Karpas-422 (cell line): ENCODE results near the gene LIPH. TPM values are rescaled to one million over a fixed set of nuclear protein-coding genes. Genes with fewer than 3 reads are reported as not detected.
"Not testable (repeated sequence)": the region's sequence is repeated elsewhere in the genome, so short reads cannot be mapped to it uniquely, and the experiment has no call there.

ENCODE experiments used
- DNase-seq: peaks from one replicate; pipeline ENCODE4 v3.0.0-alpha.2; 2015
- H2AFZ ChIP-seq: fragments of 200-600 bp; sonication (generic); 2 replicates; pipeline ENCODE4 v1.6.1; 2014; ENCODE audit warnings: antibody characterized with exemption, low read length, mixed read lengths
- H3K27ac ChIP-seq: fragments of 200-600 bp; sonication (generic); 2 replicates; pipeline ENCODE4 v1.5.1; 2014; ENCODE audit warnings: mild to moderate bottlenecking, low read length, moderate library complexity
- H3K27me3 ChIP-seq: fragments of 200-600 bp; sonication (generic); 2 replicates; pipeline ENCODE4 v1.6.1; 2014; ENCODE audit warnings: low read length, mixed read lengths
- H3K36me3 ChIP-seq: fragments of 200-600 bp; sonication (generic); 2 replicates; pipeline ENCODE4 v1.6.1; 2014; ENCODE audit warnings: low read length, mixed read lengths; ENCODE audit not compliant: insufficient read depth
- H3K4me1 ChIP-seq: fragments of 200-600 bp; sonication (generic); 2 replicates; pipeline ENCODE4 v1.6.1; 2014; ENCODE audit warnings: mild to moderate bottlenecking, low read length, mixed read lengths
- H3K4me2 ChIP-seq: fragments of 200-600 bp; sonication (generic); 2 replicates; pipeline ENCODE4 v1.6.1; 2014; ENCODE audit warnings: low read length, low read depth, mild to moderate bottlenecking; ENCODE audit not compliant: poor library complexity, severe bottlenecking
- H3K4me3 ChIP-seq: fragments of 200-600 bp; sonication (generic); 2 replicates; pipeline ENCODE4 v1.5.1; 2014; ENCODE audit warnings: mild to moderate bottlenecking, antibody characterized with exemption, low read length, mixed read lengths
- H3K79me2 ChIP-seq: fragments of 200-600 bp; sonication (generic); 2 replicates; pipeline ENCODE4 v1.6.1; 2014; ENCODE audit warnings: mild to moderate bottlenecking, low read length, mixed read lengths
- H3K9ac ChIP-seq: fragments of 200-600 bp; sonication (generic); 2 replicates; pipeline ENCODE4 v1.6.0; 2014; ENCODE audit warnings: low read length
- H3K9me2 ChIP-seq: fragments of 200-600 bp; sonication (generic), shearing (Covaris generic); replicated peaks from 2 replicates; pipeline ENCODE4 v1.6.0; 2014; ENCODE audit warnings: mild to moderate bottlenecking, low read length, moderate library complexity; ENCODE audit not compliant: insufficient read depth
- H3K9me3 ChIP-seq: fragments of 300-700, 200-600 bp; sonication (generic); 2 replicates; pipeline ENCODE4 v1.6.1; 2014; ENCODE audit warnings: low read length, mixed read lengths
- H4K20me1 ChIP-seq: fragments of 200-600 bp; sonication (generic); 2 replicates; pipeline ENCODE4 v1.6.1; 2014; ENCODE audit warnings: mild to moderate bottlenecking, antibody characterized with exemption, low read length, low read depth; ENCODE audit not compliant: insufficient read depth
- total RNA-seq: library from RNA; depleted of rRNA; stranded (reverse); fragments of >200 nt; shearing (Covaris generic); gene quantifications from 2 replicates; pipeline ENCODE4 v1.2.3, GENCODE V29; 2014; ENCODE audit warnings: low replicate concordance

LIPH gene
- total RNA-seq, 1 experiment from 2014 or later, result not detected

DNA sequence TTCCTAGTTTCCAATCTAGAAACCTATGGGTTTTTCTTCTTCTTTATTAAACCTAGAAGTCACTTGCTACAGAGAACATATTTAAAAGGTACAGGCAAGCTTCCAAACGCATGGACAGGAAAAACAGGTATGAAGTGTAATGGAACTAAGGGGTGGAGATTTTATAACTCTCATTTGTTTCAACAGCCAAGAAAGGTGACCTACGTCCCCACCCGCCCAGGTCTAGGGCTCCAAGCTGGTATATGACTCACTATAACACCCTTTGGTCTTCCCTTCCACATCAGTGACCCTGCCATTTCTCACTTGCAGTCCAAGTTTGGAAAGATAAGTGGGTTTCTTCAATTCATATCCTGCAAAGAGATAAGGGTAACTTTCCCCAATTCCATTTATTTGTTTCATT lies 6.0 kb upstream of the LIPH start:
- H4K20me1 ChIP-seq, result no peaks in the 10 kb centered on the region
- no peak overlapping the region for H3K27ac ChIP-seq
- no peaks in the 10 kb centered on the region for H3K9me2 ChIP-seq
- H3K36me3 ChIP-seq, result no peaks in the 10 kb centered on the region
- no peak overlapping the region for H3K4me3 ChIP-seq
- no peaks in the 10 kb centered on the region for H3K9me3 ChIP-seq
- no peak overlapping the region for H3K4me2 ChIP-seq
- peaks cover 15% of the 10 kb centered on the region for H3K4me1 ChIP-seq
- H3K79me2 ChIP-seq, result no peaks in the 10 kb centered on the region
- H3K27me3 ChIP-seq, result no peaks in the 10 kb centered on the region
- DNase-seq, result no peak
- H3K9ac ChIP-seq, result no peak overlapping the region
- no peak overlapping the region for H2AFZ ChIP-seq

DNA sequence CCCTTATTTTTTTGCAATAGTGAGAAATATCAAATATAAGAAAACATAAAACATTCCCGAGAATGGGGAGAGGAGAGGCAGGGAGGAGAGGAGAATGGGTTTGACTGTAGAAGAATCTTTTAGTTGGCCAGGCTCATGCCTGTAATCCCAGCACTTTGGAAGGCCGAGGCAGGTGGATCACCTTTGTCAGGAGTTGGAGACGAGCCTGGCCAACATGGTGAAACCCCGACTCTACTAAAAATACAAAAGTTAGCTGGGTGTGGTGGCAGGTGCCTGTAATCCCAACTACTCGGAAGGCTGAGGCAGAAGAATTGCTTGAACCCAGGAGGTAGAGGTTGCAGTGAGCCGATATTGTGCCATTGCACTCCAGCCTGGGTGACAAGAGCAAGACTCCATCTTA lies 4.3 kb upstream of the LIPH start:
- not testable (repeated sequence) for H3K27ac ChIP-seq, H3K79me2 ChIP-seq, H3K4me2 ChIP-seq, DNase-seq, H3K9me3 ChIP-seq, H3K27me3 ChIP-seq, H4K20me1 ChIP-seq, H3K9ac ChIP-seq, H3K4me3 ChIP-seq, H3K9me2 ChIP-seq, H2AFZ ChIP-seq, H3K36me3 ChIP-seq
- peaks cover 13% of the 10 kb centered on the region for H3K4me1 ChIP-seq

DNA sequence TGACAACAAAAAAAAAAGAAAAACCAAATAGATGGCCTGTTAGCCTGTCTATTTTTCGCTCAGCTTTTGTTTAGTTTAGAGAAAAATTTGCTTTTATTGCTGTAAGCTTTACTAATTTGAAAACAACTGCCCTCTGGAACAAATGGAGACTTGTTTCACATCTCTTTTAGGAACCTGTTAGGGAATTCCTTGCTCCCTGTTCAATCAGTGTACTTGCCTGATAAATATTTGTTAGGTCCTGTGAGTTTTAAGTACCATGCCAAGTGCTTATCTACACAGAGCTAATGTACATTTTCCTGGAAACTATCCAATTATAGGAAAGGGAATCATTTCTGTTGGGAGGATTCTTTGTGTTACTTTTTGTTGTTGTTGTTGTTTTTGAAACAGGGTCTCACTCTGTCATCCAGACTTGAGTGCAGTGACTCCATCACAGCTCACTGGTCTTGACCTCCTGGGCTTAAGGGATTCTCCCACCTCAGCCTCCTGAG lies 3.5 kb upstream of the LIPH start:
- no peak overlapping the region for H3K4me3 ChIP-seq
- no peak overlapping the region for H2AFZ ChIP-seq
- H3K79me2 ChIP-seq, result no peaks in the 10 kb centered on the region
- H3K9ac ChIP-seq, result no peak overlapping the region
- peaks cover 7% of the 10 kb centered on the region for H3K4me1 ChIP-seq
- H3K9me3 ChIP-seq, result no peaks in the 10 kb centered on the region
- no peaks in the 10 kb centered on the region for H3K36me3 ChIP-seq
- no peaks in the 10 kb centered on the region for H3K27me3 ChIP-seq
- no peak for DNase-seq
- H3K9me2 ChIP-seq, result no peaks in the 10 kb centered on the region
- H3K4me2 ChIP-seq, result no peak overlapping the region
- H3K27ac ChIP-seq, result no peak overlapping the region
- H4K20me1 ChIP-seq, result no peaks in the 10 kb centered on the region

DNA sequence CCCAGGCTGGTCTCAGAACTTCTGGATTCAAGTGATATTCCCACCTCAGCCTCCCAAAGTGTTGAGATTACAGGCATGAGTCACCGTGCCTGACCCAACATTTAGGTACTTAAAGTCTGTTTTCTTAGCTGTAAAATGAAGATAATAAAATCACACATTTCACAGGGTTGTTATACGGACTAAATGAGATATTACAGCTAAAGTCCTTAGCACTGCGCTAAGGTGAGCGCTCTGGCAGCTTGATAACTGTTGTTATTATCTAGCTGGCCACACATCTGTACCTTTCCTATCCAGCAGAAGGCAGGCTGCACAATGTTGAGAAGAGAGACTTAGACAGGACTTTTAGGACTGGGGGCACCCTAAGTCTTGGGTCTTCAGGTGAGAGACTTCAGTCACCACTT lies 2.7 kb upstream of the LIPH start:
- H3K4me3 ChIP-seq, result no peak overlapping the region
- H3K27me3 ChIP-seq, result no peaks in the 10 kb centered on the region
- H3K9ac ChIP-seq, result no peak overlapping the region
- DNase-seq, result no peak
- H2AFZ ChIP-seq, result no peak overlapping the region
- peaks cover 7% of the 10 kb centered on the region for H3K4me1 ChIP-seq
- H3K27ac ChIP-seq, result no peak overlapping the region
- H3K9me2 ChIP-seq, result no peaks in the 10 kb centered on the region
- H4K20me1 ChIP-seq, result no peaks in the 10 kb centered on the region
- no peaks in the 10 kb centered on the region for H3K36me3 ChIP-seq
- H3K79me2 ChIP-seq, result no peaks in the 10 kb centered on the region
- H3K9me3 ChIP-seq, result no peaks in the 10 kb centered on the region
- no peak overlapping the region for H3K4me2 ChIP-seq

DNA sequence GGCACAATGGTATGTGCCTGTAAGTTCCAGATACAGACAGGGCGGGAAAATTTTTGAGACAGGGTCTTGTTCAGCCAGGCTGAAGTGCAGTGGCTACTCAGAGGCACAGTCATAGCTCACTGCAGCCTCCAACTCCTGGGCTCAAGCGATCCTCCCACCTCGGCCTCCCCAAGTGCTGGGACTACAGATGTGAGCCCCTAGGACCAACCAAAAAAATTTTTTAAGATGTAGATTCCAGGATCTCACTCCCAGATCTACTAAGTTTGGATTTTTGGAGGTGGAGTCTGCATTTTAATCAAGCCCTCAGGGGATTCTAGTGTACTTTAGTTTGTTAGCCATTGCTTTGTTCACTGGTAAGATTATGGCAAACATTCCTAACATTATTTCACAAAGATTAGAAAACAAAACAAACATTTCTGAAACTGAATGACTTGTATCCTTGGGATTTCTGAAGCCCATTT lies 2.7 kb downstream of the LIPH start:
- Histone ChIP-seq H3K9ac (no peak overlapping the region), H3K9me2 (no peaks in the 10 kb centered on the region), H3K4me2 (no peak overlapping the region), H3K9me3 (no peaks in the 10 kb centered on the region), H3K4me3 (no peak overlapping the region), H3K4me1 (no peaks in the 10 kb centered on the region), H3K27me3 (no peaks in the 10 kb centered on the region), H3K27ac (no peak overlapping the region), H3K36me3 (no peaks in the 10 kb centered on the region), H3K79me2 (no peaks in the 10 kb centered on the region), H4K20me1 (no peaks in the 10 kb centered on the region), H2AFZ (no peak overlapping the region)
- no peak for DNase-seq

DNA sequence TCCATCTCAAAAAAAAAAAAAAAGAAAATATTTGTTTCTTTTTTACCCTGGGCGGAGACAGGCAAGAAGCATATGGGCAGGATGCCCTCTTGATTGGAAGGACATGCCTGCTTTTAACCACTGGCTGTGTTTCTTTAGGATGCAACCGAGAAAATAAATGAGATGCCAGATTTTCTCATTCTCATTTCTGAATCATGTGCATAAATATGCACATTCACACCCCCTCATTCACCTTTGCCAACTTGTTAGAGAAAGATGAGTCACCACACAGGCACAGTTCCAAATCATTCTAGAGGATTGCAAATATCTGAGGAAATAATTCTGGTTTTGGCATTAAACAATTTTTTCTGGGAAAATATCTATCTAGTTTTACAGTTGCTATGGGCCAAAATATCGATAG lies 3.3 kb downstream of the LIPH start:
- H3K27ac ChIP-seq, result no peak overlapping the region
- H3K9ac ChIP-seq, result no peak overlapping the region
- H3K4me2 ChIP-seq, result no peak overlapping the region

DNA sequence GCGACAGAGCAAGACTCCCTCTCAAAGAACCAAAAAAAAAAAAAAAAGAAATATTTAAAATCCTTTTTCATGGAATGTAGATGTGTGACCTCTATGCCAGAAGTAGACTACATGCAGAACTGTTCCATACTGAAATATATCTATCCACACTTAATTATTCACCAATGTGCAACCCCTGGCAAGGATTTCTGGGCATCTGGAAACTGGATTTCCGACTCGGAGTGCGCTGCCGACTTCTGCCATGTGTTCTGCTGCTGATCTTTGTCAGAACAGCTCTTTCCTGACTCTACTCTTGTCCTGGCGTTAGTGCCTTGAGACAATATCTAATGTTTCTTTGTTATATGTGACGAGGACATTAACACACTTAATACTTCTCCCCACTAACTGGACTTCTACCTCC lies 11.7 kb downstream of the LIPH start:
- no peaks in the 10 kb centered on the region for H3K27me3 ChIP-seq
- no peaks in the 10 kb centered on the region for H3K79me2 ChIP-seq
- no peak overlapping the region for H3K4me2 ChIP-seq
- H3K27ac ChIP-seq, result no peak overlapping the region
- H3K4me1 ChIP-seq, result peaks cover 16% of the 10 kb centered on the region
- no peaks in the 10 kb centered on the region for H3K9me2 ChIP-seq
- no peak for DNase-seq
- no peak overlapping the region for H3K4me3 ChIP-seq
- no peaks in the 10 kb centered on the region for H3K36me3 ChIP-seq
- no peak overlapping the region for H3K9ac ChIP-seq
- no peaks in the 10 kb centered on the region for H3K9me3 ChIP-seq
- no peaks in the 10 kb centered on the region for H4K20me1 ChIP-seq
- no peak overlapping the region for H2AFZ ChIP-seq

More for the DNA sequence above, 3.3 kb downstream of the LIPH start:
- no peaks in the 10 kb centered on the region for H3K27me3 ChIP-seq
- no peaks in the 10 kb centered on the region for H3K79me2 ChIP-seq
- H3K4me1 ChIP-seq, result no peaks in the 10 kb centered on the region
- H3K4me3 ChIP-seq, result no peak overlapping the region
- H3K9me3 ChIP-seq, result no peaks in the 10 kb centered on the region
- no peak for DNase-seq
- H3K36me3 ChIP-seq, result no peaks in the 10 kb centered on the region
- H3K9me2 ChIP-seq, result no peaks in the 10 kb centered on the region
- no peak overlapping the region for H2AFZ ChIP-seq
- no peaks in the 10 kb centered on the region for H4K20me1 ChIP-seq

DNA sequence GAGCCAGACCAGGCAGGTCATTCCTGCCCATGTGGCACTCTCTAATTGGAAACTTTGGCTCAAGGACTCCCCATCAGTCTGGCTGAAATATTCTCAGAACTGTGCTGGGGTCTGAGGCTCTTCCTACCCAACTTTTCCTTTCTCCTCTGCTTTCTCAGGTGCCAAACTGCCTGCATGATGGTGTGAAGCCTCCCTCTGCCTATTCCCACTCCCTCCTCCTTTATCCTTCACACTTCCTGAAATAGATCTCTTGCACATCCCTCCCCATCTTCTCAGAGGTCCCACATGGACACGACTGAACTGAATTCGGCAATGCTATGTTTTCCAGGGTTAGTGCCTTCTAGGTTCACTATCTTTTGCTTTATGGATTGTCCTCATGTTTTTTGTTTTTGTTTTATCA lies 12.5 kb downstream of the LIPH start:
- H3K4me1 ChIP-seq, result peaks cover 16% of the 10 kb centered on the region
- no peaks in the 10 kb centered on the region for H3K27me3 ChIP-seq
- DNase-seq, result no peak
- H3K4me3 ChIP-seq, result no peak overlapping the region
- H3K36me3 ChIP-seq, result no peaks in the 10 kb centered on the region
- H3K9me2 ChIP-seq, result no peaks in the 10 kb centered on the region
- no peaks in the 10 kb centered on the region for H4K20me1 ChIP-seq
- no peak overlapping the region for H3K9ac ChIP-seq
- H3K27ac ChIP-seq, result no peak overlapping the region
- no peaks in the 10 kb centered on the region for H3K9me3 ChIP-seq
- no peak overlapping the region for H2AFZ ChIP-seq
- H3K79me2 ChIP-seq, result no peaks in the 10 kb centered on the region
- no peak overlapping the region for H3K4me2 ChIP-seq
